ENCODE measurements around the gene LRRC58.

DNA sequence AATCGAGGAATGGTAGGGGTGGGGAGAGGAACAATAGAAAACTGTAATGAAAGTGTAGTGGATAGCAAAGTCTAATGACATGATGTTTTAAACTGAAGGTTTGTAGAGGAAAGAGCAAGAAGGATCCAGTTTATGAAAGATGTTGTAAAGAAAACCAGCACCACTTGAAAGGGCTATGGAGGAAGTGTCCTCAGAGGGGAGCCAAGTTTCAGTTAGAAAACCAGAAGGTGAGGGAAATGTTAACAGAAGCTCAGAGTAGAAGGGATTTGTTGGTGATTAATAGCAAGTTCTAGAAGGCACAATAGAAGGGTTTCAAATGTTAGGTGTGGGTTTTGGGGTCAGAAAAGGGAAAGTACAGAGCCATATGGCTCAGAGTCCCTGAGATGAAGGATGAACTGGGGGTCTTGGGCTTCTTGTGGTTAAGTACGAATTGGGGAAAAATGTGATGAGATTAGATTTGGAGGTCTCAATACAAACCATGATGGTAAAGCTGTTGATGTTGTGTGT, 33.8 kb upstream of the LRRC58 start:
- TF ChIP-seq, protein P1, sequence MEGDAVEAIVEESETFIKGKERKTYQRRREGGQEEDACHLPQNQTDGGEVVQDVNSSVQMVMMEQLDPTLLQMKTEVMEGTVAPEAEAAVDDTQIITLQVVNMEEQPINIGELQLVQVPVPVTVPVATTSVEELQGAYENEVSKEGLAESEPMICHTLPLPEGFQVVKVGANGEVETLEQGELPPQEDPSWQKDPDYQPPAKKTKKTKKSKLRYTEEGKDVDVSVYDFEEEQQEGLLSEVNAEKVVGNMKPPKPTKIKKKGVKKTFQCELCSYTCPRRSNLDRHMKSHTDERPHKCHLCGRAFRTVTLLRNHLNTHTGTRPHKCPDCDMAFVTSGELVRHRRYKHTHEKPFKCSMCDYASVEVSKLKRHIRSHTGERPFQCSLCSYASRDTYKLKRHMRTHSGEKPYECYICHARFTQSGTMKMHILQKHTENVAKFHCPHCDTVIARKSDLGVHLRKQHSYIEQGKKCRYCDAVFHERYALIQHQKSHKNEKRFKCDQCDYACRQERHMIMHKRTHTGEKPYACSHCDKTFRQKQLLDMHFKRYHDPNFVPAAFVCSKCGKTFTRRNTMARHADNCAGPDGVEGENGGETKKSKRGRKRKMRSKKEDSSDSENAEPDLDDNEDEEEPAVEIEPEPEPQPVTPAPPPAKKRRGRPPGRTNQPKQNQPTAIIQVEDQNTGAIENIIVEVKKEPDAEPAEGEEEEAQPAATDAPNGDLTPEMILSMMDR (IDR thresholded peaks at IDR 0.05), result no peak
- no peak for TF ChIP-seq POLR2A (IDR thresholded peaks at IDR 0.05)

All from right lobe of liver (tissue), 4 donors.